Measurements from ENCODE around the gene SNRNP70. TPM values are rescaled to one million over a fixed set of nuclear protein-coding genes. Genes with fewer than 3 reads are reported as not detected.
"Not testable (repeated sequence)": the region's sequence is repeated elsewhere in the genome, so short reads cannot be mapped to it uniquely, and the experiment has no call there.

Gene SNRNP70
- total RNA-seq, 1 experiment from 2014 or later: 325 TPM

GRCh38 chr19:49070416-49070815 is 14.8 kb upstream of the SNRNP70 start:
- Mint-ChIP-seq H3K36me3 (ENCODE audit: insufficient read depth, unreplicated experiment) (peaks cover 22% of the 10 kb centered on the region), H3K4me3 (ENCODE audit: low read depth, unreplicated experiment) (no peak overlapping the region), H3K4me1 (ENCODE audit: low read depth, unreplicated experiment) (peaks cover 22% of the 10 kb centered on the region), H3K27me3 (ENCODE audit: unreplicated experiment) (peaks cover 82% of the 10 kb centered on the region), H3K9me3 (ENCODE audit: low read depth, unreplicated experiment) (peaks cover 7% of the 10 kb centered on the region), H3K27ac (ENCODE audit: unreplicated experiment) (no peak overlapping the region)
- intact Hi-C loops (cut with micrococcal nuclease; ENCODE audit: unreplicated experiment): no loop called here
- no peak for TF ChIP-seq CTCF (IDR thresholded peaks at IDR 0.05; ENCODE audit: unreplicated experiment)
- CTCF ChIA-PET: interaction anchor here (0.6 kb wide), 1 partner anchor 11 kb away, joined by 3 read pairs; no protein-coding TSS in a partner anchor
- BruUV-seq (replicated peaks): no TSS peak
- no peak for DNase-seq

GRCh38 chr19:49071860-49072547 is 13.2 kb upstream of the SNRNP70 start:
- TF ChIP-seq CTCF (IDR thresholded peaks at IDR 0.05; ENCODE audit: unreplicated experiment): no peak
- BruUV-seq (replicated peaks): no TSS peak
- CTCF ChIA-PET: no interaction called here
- DNase-seq: no peak
- H3K9me3 Mint-ChIP-seq (ENCODE audit: low read depth, unreplicated experiment): peaks cover 7% of the 10 kb centered on the region
- H3K36me3 Mint-ChIP-seq (ENCODE audit: insufficient read depth, unreplicated experiment): peaks cover 22% of the 10 kb centered on the region
- H3K4me1 Mint-ChIP-seq (ENCODE audit: low read depth, unreplicated experiment): peaks cover 29% of the 10 kb centered on the region
- intact Hi-C loops (cut with micrococcal nuclease; ENCODE audit: unreplicated experiment): no loop called here
- no peak overlapping the region for H3K27ac Mint-ChIP-seq (ENCODE audit: unreplicated experiment)
- peaks cover 66% of the 10 kb centered on the region for H3K27me3 Mint-ChIP-seq (ENCODE audit: unreplicated experiment)
- H3K4me3 Mint-ChIP-seq (ENCODE audit: low read depth, unreplicated experiment): no peak overlapping the region

- BruUV-seq (replicated peaks): no TSS peak
- peak; percentile 74 for DNase-seq
- Mint-ChIP-seq H3K27me3 (ENCODE audit: unreplicated experiment) (peaks cover 48% of the 10 kb centered on the region), H3K27ac (ENCODE audit: unreplicated experiment) (no peak overlapping the region), H3K9me3 (ENCODE audit: low read depth, unreplicated experiment) (peaks cover 4% of the 10 kb centered on the region), H3K4me3 (ENCODE audit: low read depth, unreplicated experiment) (peak overlapping the region; percentile 2), H3K36me3 (ENCODE audit: insufficient read depth, unreplicated experiment) (peaks cover 15% of the 10 kb centered on the region), H3K4me1 (ENCODE audit: low read depth, unreplicated experiment) (peaks cover 29% of the 10 kb centered on the region)
- TF ChIP-seq CTCF (IDR thresholded peaks at IDR 0.05; ENCODE audit: unreplicated experiment): peak; percentile 58
- intact Hi-C loops (cut with micrococcal nuclease; ENCODE audit: unreplicated experiment): no loop called here
- CTCF ChIA-PET: interaction anchor here (0.5 to 2.4 kb wide), 12 partner anchors 9 to 272 kb away, joined by 4 to 13 read pairs (median 6); partner anchors contain the start of genes GYS1, NTF4 and RUVBL2
Measured at GRCh38 chr19:49073514-49074378, 11.5 kb upstream of the SNRNP70 start.

GRCh38 chr19:49074869-49075268 is 10.4 kb upstream of the SNRNP70 start:
- H3K27ac Mint-ChIP-seq (ENCODE audit: unreplicated experiment); intact Hi-C loops (cut with micrococcal nuclease; ENCODE audit: unreplicated experiment); BruUV-seq (replicated peaks); H3K4me3 Mint-ChIP-seq (ENCODE audit: low read depth, unreplicated experiment); H3K9me3 Mint-ChIP-seq (ENCODE audit: low read depth, unreplicated experiment): not testable (repeated sequence)
- Mint-ChIP-seq H3K4me1 (ENCODE audit: low read depth, unreplicated experiment) (peaks cover 29% of the 10 kb centered on the region), H3K36me3 (ENCODE audit: insufficient read depth, unreplicated experiment) (peaks cover 12% of the 10 kb centered on the region), H3K27me3 (ENCODE audit: unreplicated experiment) (peaks cover 37% of the 10 kb centered on the region)
- peak; percentile 76 for DNase-seq
- CTCF ChIA-PET: interaction anchor here (0.7 to 2.4 kb wide), 8 partner anchors 19 to 320 kb away, joined by 3 to 12 read pairs (median 6); partner anchors contain the start of genes GYS1 and RUVBL2
- peak; percentile 63 for TF ChIP-seq CTCF (IDR thresholded peaks at IDR 0.05; ENCODE audit: unreplicated experiment)
